H9 (cell line): ENCODE data around the gene RAB27B. TPM values are rescaled to one million over a fixed set of nuclear protein-coding genes. Genes with fewer than 3 reads are reported as not detected.

Experiments used
- DNase-seq: peaks from one replicate; pipeline ENCODE4 v3.0.0-alpha.2; 2017
- H2AFZ ChIP-seq: one replicate; pipeline ENCODE4 v1.6.1; 2013; ENCODE audit warnings: mild to moderate bottlenecking, low read length, control low read depth, moderate library complexity
- H2AK5ac ChIP-seq: 2 replicates; pipeline ENCODE4 v1.6.1; 2013; ENCODE audit warnings: low read length, control low read depth, mixed read lengths; ENCODE audit not compliant: insufficient read length
- H2BK120ac ChIP-seq: one replicate; pipeline ENCODE4 v1.6.1; 2013; ENCODE audit warnings: low read depth, mild to moderate bottlenecking, low read length, control low read depth, inconsistent platforms; ENCODE audit not compliant: poor library complexity, severe bottlenecking
- H2BK12ac ChIP-seq: 2 replicates; pipeline ENCODE4 v1.6.1; 2013; ENCODE audit warnings: low read length, control low read depth, mixed read lengths, low read depth; ENCODE audit not compliant: insufficient read length
- H2BK15ac ChIP-seq: 2 replicates; pipeline ENCODE4 v1.6.1; 2013; ENCODE audit warnings: low read depth, low read length, control low read depth
- H2BK20ac ChIP-seq: one replicate; pipeline ENCODE4 v1.6.1; 2013; ENCODE audit warnings: low read depth, mild to moderate bottlenecking, low read length, control low read depth, inconsistent platforms; ENCODE audit not compliant: poor library complexity, severe bottlenecking
- H2BK5ac ChIP-seq: 2 replicates; pipeline ENCODE4 v1.6.1; 2013; ENCODE audit warnings: low read length, control low read depth, mixed read lengths; ENCODE audit not compliant: insufficient read length
- H3K14ac ChIP-seq: 2 replicates; pipeline ENCODE4 v1.6.1; 2013; ENCODE audit warnings: low read length, control low read depth; ENCODE audit not compliant: insufficient read depth
- H3K18ac ChIP-seq: 2 replicates; pipeline ENCODE4 v1.6.1; 2013; ENCODE audit warnings: low read depth, mild to moderate bottlenecking, mixed read lengths, low read length, control low read depth; ENCODE audit not compliant: insufficient read length
- H3K23ac ChIP-seq: 2 replicates; pipeline ENCODE4 v1.6.1; 2013; ENCODE audit warnings: low read length, control low read depth, mixed read lengths, low read depth; ENCODE audit not compliant: insufficient read length
- H3K23me2 ChIP-seq: 2 replicates; pipeline ENCODE4 v1.6.1; 2013; ENCODE audit warnings: low read depth, mild to moderate bottlenecking, mixed read lengths, low read length, control low read depth; ENCODE audit not compliant: insufficient read length, poor library complexity, severe bottlenecking
- H3K27ac ChIP-seq: 2 replicates; pipeline ENCODE4 v1.5.1; 2013; ENCODE audit warnings: low read length, control low read depth, mixed read lengths, low read depth; ENCODE audit not compliant: insufficient read length
- H3K27me3 ChIP-seq: 2 replicates; pipeline ENCODE4 v1.6.1; 2013; ENCODE audit warnings: low read length, control low read depth, inconsistent platforms; ENCODE audit not compliant: insufficient read depth
- H3K4ac ChIP-seq: 2 replicates; pipeline ENCODE4 v1.6.1; 2013; ENCODE audit warnings: low read depth, mild to moderate bottlenecking, control low read depth, inconsistent platforms, low read length, moderate library complexity
- H3K4me1 ChIP-seq: 2 replicates; pipeline ENCODE4 v1.6.1; 2013; ENCODE audit warnings: low read length, control low read depth, inconsistent platforms; ENCODE audit not compliant: insufficient read depth
- H3K4me2 ChIP-seq: 2 replicates; pipeline ENCODE4 v1.6.1; 2013; ENCODE audit warnings: low read length, control low read depth, mixed read lengths; ENCODE audit not compliant: insufficient read length, insufficient read depth
- H3K56ac ChIP-seq: 2 replicates; pipeline ENCODE4 v1.6.1; 2013; ENCODE audit warnings: low read depth, mild to moderate bottlenecking, mixed read lengths, low read length, control low read depth; ENCODE audit not compliant: insufficient read length
- H3K79me1 ChIP-seq: 2 replicates; pipeline ENCODE4 v1.6.1; 2013; ENCODE audit warnings: low read depth, mild to moderate bottlenecking, moderate library complexity, low read length, control low read depth, inconsistent platforms; ENCODE audit not compliant: insufficient read depth, poor library complexity, severe bottlenecking
- H3K79me2 ChIP-seq: 2 replicates; pipeline ENCODE4 v1.6.1; 2013; ENCODE audit warnings: low read length, control low read depth, inconsistent platforms; ENCODE audit not compliant: insufficient read depth
- H3K9ac ChIP-seq: 2 replicates; pipeline ENCODE4 v1.6.1; 2013; ENCODE audit warnings: low read length, control low read depth, mixed read lengths; ENCODE audit not compliant: insufficient read length; ENCODE audit errors: extremely low read depth
- H3K9me3 ChIP-seq: one replicate; pipeline ENCODE4 v1.6.1; 2013; ENCODE audit warnings: low read depth, low read length, inconsistent platforms; ENCODE audit not compliant: control insufficient read depth
- H3T11ph ChIP-seq: one replicate; pipeline ENCODE4 v1.6.1; 2013; ENCODE audit warnings: mild to moderate bottlenecking, low read length, control low read depth, inconsistent platforms
- H4K20me1 ChIP-seq: one replicate; pipeline ENCODE4 v1.6.1; 2013; ENCODE audit not compliant: control insufficient read depth, insufficient read length, insufficient read depth
- H4K5ac ChIP-seq: 2 replicates; pipeline ENCODE4 v1.6.1; 2013; ENCODE audit warnings: low read depth, mild to moderate bottlenecking, mixed read lengths, low read length, control low read depth; ENCODE audit not compliant: insufficient read length
- H4K8ac ChIP-seq: replicated peaks from 2 replicates; pipeline ENCODE4 v1.6.1; 2013; ENCODE audit warnings: low read length, control low read depth, mixed read lengths, low read depth; ENCODE audit not compliant: insufficient read length
- H4K91ac ChIP-seq: 2 replicates; pipeline ENCODE4 v1.6.1; 2013; ENCODE audit warnings: low read depth, mild to moderate bottlenecking, moderate library complexity, mixed read lengths, low read length, control low read depth; ENCODE audit not compliant: insufficient read length
- H3K27ac Mint-ChIP-seq, 3 experiments: 2 replicates in 2 of 3; 3 replicates in 1 of 3; pipeline ENCODE4 v1.8.0; 2020 to 2021; ENCODE audit warnings: mixed read lengths in 3 of 3, mild to moderate bottlenecking in 1 of 3, moderate library complexity in 1 of 3
- H3K27me3 Mint-ChIP-seq: 2 replicates; pipeline ENCODE4 v1.8.0; 2021; ENCODE audit warnings: low read depth, mild to moderate bottlenecking, moderate library complexity, mixed read lengths
- H3K36me3 Mint-ChIP-seq, 3 experiments: 2 replicates in 2 of 3; 3 replicates in 1 of 3; pipeline ENCODE4 v1.8.0; 2020 to 2021; ENCODE audit warnings: low read depth in 3 of 3, mixed read lengths in 3 of 3; ENCODE audit not compliant: insufficient read depth in 1 of 3
- H3K4me1 Mint-ChIP-seq, 2 experiments: 2 replicates each; pipeline ENCODE4 v1.8.0; 2020; ENCODE audit warnings: mixed read lengths in 2 of 2
- H3K4me3 Mint-ChIP-seq, 2 experiments: 2 replicates in 1 of 2; 3 replicates in 1 of 2; pipeline ENCODE4 v1.8.0; 2020 to 2021; ENCODE audit warnings: mild to moderate bottlenecking in 2 of 2, mixed read lengths in 2 of 2, moderate library complexity in 1 of 2
- H3K9me3 Mint-ChIP-seq, 2 experiments: 2 replicates in 1 of 2; 3 replicates in 1 of 2; pipeline ENCODE4 v1.8.0; 2020; ENCODE audit warnings: mild to moderate bottlenecking in 2 of 2, mixed read lengths in 2 of 2, moderate library complexity in 1 of 2
- WGBS: extraction: QIAGEN DNeasy Blood & Tissue Kit; methylation state at CpG from one replicate; pipeline ENCODE4 v1.1.7; 2013; ENCODE audit warnings: missing lambda C conversion rate, low lambda C conversion rate, mixed read lengths; ENCODE audit not compliant: insufficient read length; ENCODE audit errors: extremely low coverage; 5-methylcytosine and 5-hydroxymethylcytosine counted together
- total RNA-seq: library from RNA; stranded (reverse); gene quantifications from 2 replicates; pipeline ENCODE4 v1.2.1, GENCODE V29; 2021
- TF ChIP-seq, protein P1 (sequence below): fragments of 200-600 bp; sonication (generic); conservative IDR thresholded peaks from 3 replicates; pipeline ENCODE4 v1.8.0; 2021; ENCODE audit warnings: antibody characterized with exemption, mild to moderate bottlenecking

RAB27B gene
- total RNA-seq, 1 experiment from 2014 or later, result 0.15 TPM

DNA sequence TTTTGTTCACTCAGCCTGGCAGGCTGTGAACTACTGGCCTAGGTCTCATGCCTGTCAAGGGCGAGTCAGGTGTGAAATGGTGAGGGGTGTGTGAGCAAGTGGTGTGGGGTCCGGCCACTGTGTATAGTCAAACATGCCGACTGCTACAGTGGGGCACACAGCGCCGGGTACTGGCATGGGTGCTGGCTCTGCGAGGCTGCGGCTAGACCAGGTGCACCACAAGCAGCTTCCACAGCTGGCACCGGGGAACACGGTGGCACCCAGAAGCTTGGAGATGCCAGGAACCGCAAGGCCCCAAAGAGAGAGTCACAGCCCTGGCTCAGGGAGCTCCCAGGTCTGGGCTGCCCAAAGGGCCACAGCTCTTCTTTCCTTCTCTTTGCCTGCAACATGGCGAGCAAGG, 81.3 kb downstream of the RAB27B start:
- H2BK5ac ChIP-seq, result no peak overlapping the region
- no peaks in the 10 kb centered on the region for H3K79me2 ChIP-seq
- no peak overlapping the region for H2BK20ac ChIP-seq
- no peaks in the 10 kb centered on the region for H3K79me1 ChIP-seq
- H3K27ac Mint-ChIP-seq, result no peak overlapping the region; a peak in 1 of 7 replicates
- H3K56ac ChIP-seq, result no peak overlapping the region
- no peak overlapping the region for H2BK120ac ChIP-seq
- H3K23ac ChIP-seq, result no peak overlapping the region
- H3K4me1 Mint-ChIP-seq, result no peaks in the 10 kb centered on the region; a peak in 1 of 4 replicates
- no peak overlapping the region for H3K27ac ChIP-seq
- no peak for DNase-seq
- no peaks in the 10 kb centered on the region; a peak in 1 of 5 replicates for H3K9me3 Mint-ChIP-seq
- no peak overlapping the region for H4K5ac ChIP-seq
- no peaks in the 10 kb centered on the region for H3K27me3 Mint-ChIP-seq
- no peak overlapping the region for H2BK15ac ChIP-seq
- no peak overlapping the region for H4K91ac ChIP-seq
- no peak overlapping the region for H3K4me3 Mint-ChIP-seq
- no peak overlapping the region for H4K8ac ChIP-seq
- H3K9me3 ChIP-seq, result no peaks in the 10 kb centered on the region
- no peak overlapping the region for H3K4me2 ChIP-seq
- H3K23me2 ChIP-seq, result no peaks in the 10 kb centered on the region
- TF ChIP-seq, protein P1, sequence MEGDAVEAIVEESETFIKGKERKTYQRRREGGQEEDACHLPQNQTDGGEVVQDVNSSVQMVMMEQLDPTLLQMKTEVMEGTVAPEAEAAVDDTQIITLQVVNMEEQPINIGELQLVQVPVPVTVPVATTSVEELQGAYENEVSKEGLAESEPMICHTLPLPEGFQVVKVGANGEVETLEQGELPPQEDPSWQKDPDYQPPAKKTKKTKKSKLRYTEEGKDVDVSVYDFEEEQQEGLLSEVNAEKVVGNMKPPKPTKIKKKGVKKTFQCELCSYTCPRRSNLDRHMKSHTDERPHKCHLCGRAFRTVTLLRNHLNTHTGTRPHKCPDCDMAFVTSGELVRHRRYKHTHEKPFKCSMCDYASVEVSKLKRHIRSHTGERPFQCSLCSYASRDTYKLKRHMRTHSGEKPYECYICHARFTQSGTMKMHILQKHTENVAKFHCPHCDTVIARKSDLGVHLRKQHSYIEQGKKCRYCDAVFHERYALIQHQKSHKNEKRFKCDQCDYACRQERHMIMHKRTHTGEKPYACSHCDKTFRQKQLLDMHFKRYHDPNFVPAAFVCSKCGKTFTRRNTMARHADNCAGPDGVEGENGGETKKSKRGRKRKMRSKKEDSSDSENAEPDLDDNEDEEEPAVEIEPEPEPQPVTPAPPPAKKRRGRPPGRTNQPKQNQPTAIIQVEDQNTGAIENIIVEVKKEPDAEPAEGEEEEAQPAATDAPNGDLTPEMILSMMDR, result no peak
- no peak overlapping the region for H3K18ac ChIP-seq
- H3K4ac ChIP-seq, result no peak overlapping the region
- H3K9ac ChIP-seq, result no peak overlapping the region
- no peak overlapping the region for H2AFZ ChIP-seq
- H3K4me1 ChIP-seq, result no peaks in the 10 kb centered on the region
- no peaks in the 10 kb centered on the region for H3K27me3 ChIP-seq
- peaks cover 0 to 1% (median 0%) of the 10 kb centered on the region in 3 experiments; a peak in 1 of 7 replicates for H3K36me3 Mint-ChIP-seq
- H3T11ph ChIP-seq, result no peak overlapping the region
- no peak overlapping the region for H3K14ac ChIP-seq
- no peaks in the 10 kb centered on the region for H4K20me1 ChIP-seq
- no CpG with 5 or more reads among the region's 11 CpGs for WGBS
- H2AK5ac ChIP-seq, result no peak overlapping the region
- H2BK12ac ChIP-seq, result no peak overlapping the region
